ENCODE data around the gene CCDC195. TPM values are rescaled to one million over a fixed set of nuclear protein-coding genes. Genes with fewer than 3 reads are reported as not detected.
"Not testable (repeated sequence)": the region's sequence is repeated elsewhere in the genome, so short reads cannot be mapped to it uniquely, and the experiment has no call there.

Gene CCDC195
- total RNA-seq, 1 donor, result not detected

- no peak for DNase-seq (ENCODE audit: low read depth in 2 of 3, low spot score in 2 of 3)
Measured at GRCh38 chr2:224691563-224691962, 24.6 kb downstream of the CCDC195 start.

- DNase-seq (ENCODE audit: low read depth in 2 of 3, low spot score in 2 of 3), result no peak
Measured at GRCh38 chr2:224690868-224691267, 25.3 kb downstream of the CCDC195 start.

GRCh38 chr2:224689539-224689938, 26.6 kb downstream of the CCDC195 start:
- no peak for DNase-seq (ENCODE audit: low read depth in 2 of 3, low spot score in 2 of 3)

- no peak for DNase-seq (ENCODE audit: low read depth in 2 of 3, low spot score in 2 of 3)
Measured at GRCh38 chr2:224688997-224689396, 27.2 kb downstream of the CCDC195 start.

- DNase-seq (ENCODE audit: low read depth in 2 of 3, low spot score in 2 of 3), result no peak
Measured at GRCh38 chr2:224687156-224687555, 29.0 kb downstream of the CCDC195 start.

GRCh38 chr2:224685121-224685520, 31.0 kb downstream of the CCDC195 start:
- no peak for DNase-seq (ENCODE audit: low read depth in 2 of 3, low spot score in 2 of 3)

- DNase-seq (ENCODE audit: low read depth in 2 of 3, low spot score in 2 of 3), result no peak
Measured at GRCh38 chr2:224682134-224682533, 34.0 kb downstream of the CCDC195 start.

GRCh38 chr2:224671731-224672130, 44.4 kb downstream of the CCDC195 start:
- no peak for DNase-seq (ENCODE audit: low read depth in 2 of 3, low spot score in 2 of 3)

- DNase-seq (ENCODE audit: low read depth in 2 of 3, low spot score in 2 of 3), result no peak
Measured at GRCh38 chr2:224670203-224670602, 46.0 kb downstream of the CCDC195 start.

- no peak for DNase-seq (ENCODE audit: low read depth in 2 of 3, low spot score in 2 of 3)
Measured at GRCh38 chr2:224669449-224669848, 46.7 kb downstream of the CCDC195 start.

GRCh38 chr2:224668123-224668909, 47.8 kb downstream of the CCDC195 start:
- no peak for DNase-seq (ENCODE audit: low read depth in 2 of 3, low spot score in 2 of 3)

GRCh38 chr2:224666951-224667553, 49.1 kb downstream of the CCDC195 start:
- DNase-seq (ENCODE audit: low read depth in 2 of 3, low spot score in 2 of 3), result no peak

- not testable (repeated sequence) for DNase-seq (ENCODE audit: low read depth in 2 of 3, low spot score in 2 of 3)
Measured at GRCh38 chr2:224663322-224663721, 52.8 kb downstream of the CCDC195 start.

- DNase-seq (ENCODE audit: low read depth in 2 of 3, low spot score in 2 of 3), result not testable (repeated sequence)
Measured at GRCh38 chr2:224661708-224662107, 54.5 kb downstream of the CCDC195 start.

- no peak for DNase-seq (ENCODE audit: low read depth in 2 of 3, low spot score in 2 of 3)
Measured at GRCh38 chr2:224659714-224660113, 56.5 kb downstream of the CCDC195 start.

- no peak for DNase-seq (ENCODE audit: low read depth in 2 of 3, low spot score in 2 of 3)
Measured at GRCh38 chr2:224658780-224659405, 57.3 kb downstream of the CCDC195 start.

- no peak for DNase-seq (ENCODE audit: low read depth in 2 of 3, low spot score in 2 of 3)
Measured at GRCh38 chr2:224657349-224657748, 58.8 kb downstream of the CCDC195 start.

- no peak for DNase-seq (ENCODE audit: low read depth in 2 of 3, low spot score in 2 of 3)
Measured at GRCh38 chr2:224655006-224655537, 61.1 kb downstream of the CCDC195 start.

Data from hematopoietic multipotent progenitor cell (in vitro differentiated cells).